GM19397 (cell line): ENCODE measurements around the gene ST8SIA6.

Experiments
- ATAC-seq: cut with Tn5 transposase; IDR thresholded peaks from one replicate; pipeline ENCODE4 v1.9.1; 2021; ENCODE audit warnings: mild to moderate bottlenecking, moderate library complexity; ENCODE audit not compliant: unreplicated experiment

ST8SIA6 gene

DNA sequence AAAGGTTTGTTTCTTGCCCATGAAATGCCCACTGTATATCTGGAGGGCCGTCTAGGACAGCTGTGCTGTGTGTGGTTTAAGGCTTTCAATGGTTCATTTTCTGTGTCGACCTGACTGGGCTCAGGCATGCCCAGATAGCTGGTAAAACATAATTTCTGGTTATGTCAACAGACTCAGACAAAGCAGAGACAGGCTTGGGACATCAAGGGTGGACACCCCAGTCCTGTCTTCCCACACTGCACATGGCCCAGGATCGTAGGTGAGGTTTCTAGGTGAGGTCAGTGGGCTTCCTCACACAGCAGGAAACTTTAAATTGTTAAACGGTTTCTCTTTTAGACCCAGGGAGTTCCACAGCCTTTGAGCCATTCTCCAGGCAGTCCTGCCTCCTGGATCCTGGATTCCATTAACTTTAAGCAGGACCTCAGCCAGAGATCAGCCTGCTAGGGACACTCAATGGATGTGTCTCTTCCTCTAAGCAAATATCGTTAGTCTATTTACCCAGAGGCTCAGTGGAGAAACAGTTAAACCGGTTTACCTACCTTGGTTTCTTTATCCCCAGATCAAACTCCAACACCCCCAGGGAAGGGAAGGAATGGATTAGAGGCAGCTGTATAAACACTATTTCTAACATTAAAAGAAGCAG lies 66.4 kb downstream of the ST8SIA6 start:
- no peak for ATAC-seq

DNA sequence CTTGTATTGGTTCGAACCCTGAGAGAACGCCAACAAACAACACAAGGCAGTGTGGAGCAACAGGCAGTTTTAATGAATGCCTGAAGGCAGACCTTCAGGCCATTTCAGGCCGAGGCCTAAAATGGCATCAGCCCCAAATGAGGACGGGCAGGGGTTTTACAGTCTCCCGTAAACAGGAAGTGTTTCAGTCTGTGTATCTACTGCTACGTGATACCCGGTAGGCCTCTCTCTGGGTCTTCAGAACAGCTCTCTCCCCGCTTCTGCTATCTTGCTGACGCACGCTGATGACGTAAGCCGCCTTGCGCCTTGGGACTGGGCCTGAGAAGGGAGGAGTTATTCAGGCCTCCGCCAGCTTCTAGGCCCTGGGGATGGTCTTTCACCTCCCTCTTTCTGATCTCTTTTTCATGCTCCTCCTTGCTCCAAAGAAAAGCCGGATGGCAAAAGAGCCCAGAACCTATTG lies 67.7 kb downstream of the ST8SIA6 start:
- no peak for ATAC-seq

DNA sequence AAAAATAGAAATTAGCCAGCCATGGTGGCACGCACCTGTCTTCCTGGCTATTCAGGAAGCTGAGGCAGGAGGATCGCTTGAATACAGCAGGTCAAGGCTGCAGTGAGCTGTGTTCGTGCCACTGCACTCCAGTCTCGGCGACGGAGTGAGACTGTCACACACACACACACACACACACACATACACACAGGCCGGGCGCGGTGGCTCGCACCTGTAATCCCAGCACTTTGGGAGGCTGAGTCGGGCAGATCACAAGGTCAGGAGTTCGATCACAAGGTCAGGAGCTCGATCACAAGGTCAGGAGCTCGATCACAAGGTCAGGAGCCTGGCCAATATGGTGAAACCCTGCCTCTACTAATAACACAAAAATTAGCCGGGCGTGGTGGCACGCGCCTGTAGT lies 68.4 kb downstream of the ST8SIA6 start:
- ATAC-seq = no peak

DNA sequence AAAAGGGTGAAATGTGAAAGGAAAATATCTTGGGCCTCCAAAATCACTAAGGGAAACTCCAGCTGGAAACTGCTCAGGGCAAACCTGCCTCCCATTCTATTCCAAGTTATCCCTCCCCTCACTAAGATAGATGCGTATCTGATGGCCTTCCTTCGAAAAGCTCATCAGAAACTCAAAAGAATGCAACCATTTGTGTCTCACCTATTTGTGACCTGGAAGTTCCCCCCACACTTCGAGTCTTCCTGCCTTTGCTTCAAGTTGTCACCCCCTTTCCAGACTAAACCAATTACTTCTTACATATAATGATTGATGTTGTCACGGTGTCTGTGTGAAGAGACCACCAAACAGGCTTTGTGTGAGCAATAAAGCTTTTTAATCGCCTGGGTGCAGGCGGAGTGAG lies 69.3 kb downstream of the ST8SIA6 start:
- no peak for ATAC-seq

DNA sequence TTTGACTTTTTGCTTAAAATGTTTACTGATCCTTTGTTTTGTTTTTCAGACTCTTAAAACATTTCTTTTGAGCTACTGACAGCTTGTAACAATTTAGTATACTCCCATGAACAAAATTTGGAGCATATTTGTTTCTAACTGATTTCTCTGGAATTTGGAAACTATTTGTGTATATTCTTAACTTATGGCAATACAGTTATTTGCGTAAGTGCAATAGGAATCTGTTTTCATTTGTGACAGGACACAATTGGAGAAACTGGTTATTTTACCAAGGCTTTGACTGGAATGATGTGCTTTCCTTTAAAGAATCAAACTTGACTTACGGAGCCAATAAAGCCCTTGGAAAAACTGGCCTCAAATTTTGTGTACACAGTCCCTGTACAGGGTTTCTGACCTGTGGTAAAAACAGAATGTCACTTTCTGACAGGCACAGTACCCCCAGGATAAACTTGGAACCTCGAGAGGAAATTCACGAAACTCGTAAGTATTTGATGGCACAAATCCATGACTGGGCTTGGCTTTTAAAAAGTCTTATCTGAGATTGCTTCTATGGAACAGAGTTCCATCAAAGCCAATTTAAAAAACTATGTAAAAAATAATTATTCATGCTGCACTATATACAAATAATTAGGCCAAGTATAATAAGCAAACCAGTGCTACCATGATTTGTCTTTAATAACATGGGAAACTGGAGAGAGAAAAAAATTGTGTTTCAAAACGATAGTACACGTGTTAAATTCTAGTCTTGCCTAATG lies 70.4 kb downstream of the ST8SIA6 start:
- ATAC-seq = no peak

DNA sequence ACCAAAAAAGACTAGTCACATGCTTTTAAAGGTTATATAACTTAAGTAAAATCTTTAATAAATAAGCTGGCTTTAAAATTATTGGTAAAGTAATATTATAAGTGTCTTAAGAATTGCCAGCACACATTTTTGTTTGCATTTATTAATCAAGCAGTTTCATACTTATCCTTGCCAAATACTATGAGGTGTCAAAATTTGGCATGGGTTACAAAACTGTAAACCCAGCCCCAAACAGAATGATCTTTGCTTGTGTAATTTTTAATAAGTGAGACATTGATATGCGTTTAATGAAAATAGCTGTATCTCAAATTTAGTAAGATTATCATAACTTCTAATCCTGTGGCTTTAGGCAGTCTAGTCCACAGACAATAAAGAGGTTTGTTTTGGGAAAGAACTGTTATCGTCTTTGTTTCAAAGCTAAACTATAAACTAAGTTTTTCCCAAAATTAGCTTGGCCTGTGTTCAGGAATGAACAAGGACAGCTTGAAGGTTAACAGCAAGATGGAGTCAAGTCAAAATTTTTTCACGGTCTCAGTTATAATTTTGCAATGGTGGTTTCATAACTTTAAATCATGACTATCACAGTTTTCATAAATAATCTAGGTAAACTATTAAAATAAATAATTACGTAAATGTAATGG lies 72.8 kb downstream of the ST8SIA6 start:
- ATAC-seq = no peak

DNA sequence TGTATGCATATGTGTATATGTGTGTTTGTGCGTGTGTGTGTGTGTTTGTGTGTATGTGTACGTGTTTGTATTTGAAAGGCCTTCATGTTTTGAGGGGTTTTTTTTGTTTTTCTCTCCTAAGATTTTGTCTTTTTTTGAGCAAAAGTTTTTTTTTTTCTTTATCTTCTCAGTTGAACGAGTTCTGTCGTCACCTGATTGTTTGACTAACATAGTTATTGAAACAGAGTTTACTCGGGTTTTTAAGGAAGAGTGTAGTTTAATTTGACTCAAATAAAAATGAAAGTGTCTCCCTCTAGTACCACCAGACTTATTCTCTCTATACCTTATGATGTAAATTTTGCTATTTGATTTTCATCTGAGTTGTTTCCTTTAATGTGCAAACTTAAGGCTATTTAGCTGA lies 73.5 kb downstream of the ST8SIA6 start:
- ATAC-seq = no peak

DNA sequence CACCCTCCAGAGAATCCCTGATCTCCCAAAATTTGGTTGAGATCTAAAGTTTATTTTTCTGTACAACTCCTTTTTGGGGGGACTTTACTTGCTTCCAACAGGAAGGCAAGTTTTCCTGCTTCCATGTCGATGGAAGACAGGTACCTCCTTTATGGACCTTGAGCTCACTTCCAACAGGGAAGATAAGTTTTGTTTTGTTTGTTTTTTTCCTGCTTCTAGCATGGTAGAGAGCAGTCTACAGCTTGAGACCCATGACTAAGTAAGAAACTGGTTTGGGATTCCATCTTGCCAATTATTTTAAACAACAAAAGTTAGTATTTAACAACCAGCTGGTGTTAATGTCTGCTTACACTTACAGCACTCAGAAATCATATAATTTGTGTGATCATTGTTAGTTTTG lies 74.4 kb downstream of the ST8SIA6 start:
- ATAC-seq = no peak

DNA sequence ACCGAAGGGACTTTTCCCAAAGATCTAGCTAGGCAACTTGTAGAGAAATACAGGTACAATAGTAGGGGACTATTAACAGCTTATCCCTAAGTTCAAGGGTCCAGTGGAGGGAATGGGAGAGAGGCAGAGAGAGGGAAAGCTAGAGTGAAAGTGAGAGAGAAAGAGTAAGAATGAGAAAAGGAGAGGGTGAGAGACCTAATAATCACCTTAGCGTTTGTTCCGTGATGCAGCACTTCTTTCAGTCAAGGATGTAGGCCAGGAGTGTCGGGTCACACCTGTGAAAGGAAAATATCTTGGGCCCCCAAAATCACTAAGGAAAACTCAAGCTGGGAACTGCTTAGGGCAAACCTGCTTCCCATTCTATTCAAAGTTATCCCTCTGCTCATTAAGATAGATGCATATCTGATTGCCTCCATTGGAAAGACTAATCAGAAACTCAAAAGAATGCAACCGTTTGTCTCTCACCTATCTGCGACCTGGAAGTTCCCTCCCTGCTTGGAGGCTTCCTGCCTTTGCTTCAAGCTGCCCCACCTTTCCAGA lies 75.2 kb downstream of the ST8SIA6 start:
- no peak for ATAC-seq

DNA sequence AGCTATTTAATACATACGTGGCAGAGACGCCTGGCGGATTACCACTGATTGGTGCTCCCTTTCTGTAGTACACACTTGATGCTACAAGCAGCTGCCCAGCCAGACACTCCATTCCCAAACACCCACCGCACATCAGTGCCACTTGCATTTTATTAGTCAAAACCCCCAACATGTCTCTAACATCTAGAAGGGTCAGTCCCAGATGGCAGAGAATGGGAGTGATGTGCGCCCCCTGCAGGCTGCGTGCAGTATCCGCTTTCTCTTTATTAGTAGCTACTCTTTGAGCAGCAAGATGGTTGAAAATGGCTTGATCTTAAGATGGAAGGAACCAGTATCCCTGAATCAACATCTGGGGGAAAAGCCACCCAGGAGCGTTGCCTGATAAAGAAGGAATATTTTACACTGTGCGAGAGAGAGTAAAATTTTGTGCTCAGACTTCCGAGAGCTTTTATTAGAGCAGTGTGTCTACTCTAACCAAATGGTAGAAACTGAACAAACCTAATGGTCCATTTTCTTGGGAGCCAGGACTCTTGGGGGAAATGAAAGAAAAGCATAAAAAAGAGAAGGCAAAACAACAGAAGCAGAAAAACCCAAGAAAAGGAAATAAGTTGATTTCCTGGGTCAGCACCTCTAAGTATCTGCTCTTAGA lies 78.3 kb downstream of the ST8SIA6 start:
- no peak for ATAC-seq

DNA sequence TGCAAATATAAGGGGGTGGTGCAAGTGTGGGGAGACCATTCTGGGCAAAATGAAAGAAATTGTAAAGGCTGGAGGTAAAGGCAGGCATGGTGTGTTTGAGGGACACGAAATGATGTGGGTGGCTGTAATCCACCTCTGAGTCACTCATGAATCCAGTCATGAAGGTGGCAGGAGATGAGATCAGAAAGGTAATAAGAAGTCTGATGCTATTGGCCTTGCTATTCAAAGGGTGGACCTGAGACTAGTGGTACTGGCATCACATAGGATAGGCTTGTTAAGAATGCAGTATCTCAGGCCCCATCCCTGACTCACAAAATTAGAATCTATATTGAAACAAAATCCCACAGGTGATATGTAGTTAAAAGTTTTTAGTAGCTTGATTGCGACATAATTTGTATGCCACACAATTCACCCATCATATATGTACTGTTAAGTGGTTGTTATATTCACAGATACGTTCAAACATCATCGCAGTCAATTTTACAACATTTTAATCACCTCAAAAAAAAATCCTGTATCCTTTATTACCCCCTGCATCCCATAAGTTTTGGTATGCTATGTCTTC lies 85.6 kb downstream of the ST8SIA6 start:
- no peak for ATAC-seq

DNA sequence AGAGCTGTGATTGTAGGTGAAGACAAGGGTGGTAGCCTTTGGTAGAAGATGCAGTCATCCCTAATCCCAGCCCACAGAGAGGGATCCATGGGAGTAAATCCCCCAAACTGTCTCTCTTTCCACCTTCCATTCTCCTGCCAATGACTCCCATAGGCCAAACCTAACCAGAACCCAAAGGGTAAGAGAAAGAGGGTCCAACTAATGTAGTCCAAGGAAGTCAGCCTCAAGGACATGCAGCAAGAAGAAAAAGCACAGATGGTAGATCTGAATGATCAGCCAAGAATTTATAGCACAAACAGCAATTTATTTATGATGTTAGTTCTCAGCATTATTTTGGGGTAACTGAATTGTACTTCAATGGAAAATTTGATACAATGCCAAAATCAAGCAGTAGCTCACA lies 87.7 kb downstream of the ST8SIA6 start:
- ATAC-seq = no peak

DNA sequence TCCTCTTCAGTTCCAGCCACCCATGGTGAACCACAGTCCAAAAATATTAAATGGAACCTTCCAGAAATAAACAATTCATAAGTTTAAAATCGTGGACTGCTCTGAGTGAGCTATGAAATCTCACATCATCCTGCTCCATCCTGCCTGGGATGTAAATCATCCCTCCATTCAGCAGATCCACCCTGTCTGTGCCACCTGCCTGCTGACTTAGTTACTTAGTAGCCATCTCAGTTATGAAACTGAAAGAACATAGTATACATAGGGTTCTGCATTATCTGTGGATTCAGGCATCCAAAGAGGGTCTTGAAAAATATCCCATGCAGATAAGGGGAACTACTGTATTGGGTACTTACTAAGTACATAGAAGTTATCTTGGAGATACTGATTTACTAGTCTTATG lies 89.0 kb downstream of the ST8SIA6 start:
- no peak for ATAC-seq

DNA sequence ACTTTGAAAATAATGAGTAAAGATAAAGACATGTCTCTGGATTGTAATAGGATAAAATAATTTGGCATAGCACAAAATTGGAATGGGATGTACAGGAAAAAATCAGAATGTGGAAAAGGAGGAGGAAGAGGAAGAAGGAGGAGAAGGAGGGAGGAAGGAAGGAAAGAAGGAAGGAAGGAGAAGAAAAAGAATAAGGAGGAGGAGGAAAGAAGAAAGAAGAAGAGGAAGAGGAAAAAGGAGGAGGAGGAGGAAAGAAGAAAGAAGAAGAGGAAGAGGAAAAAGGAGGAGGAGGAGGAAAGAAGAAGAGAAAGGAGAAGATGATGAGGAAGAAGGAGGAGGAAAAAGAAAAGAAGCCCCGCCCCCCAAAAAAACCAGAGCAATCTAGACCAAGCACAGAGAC lies 95.9 kb downstream of the ST8SIA6 start:
- no peak for ATAC-seq

DNA sequence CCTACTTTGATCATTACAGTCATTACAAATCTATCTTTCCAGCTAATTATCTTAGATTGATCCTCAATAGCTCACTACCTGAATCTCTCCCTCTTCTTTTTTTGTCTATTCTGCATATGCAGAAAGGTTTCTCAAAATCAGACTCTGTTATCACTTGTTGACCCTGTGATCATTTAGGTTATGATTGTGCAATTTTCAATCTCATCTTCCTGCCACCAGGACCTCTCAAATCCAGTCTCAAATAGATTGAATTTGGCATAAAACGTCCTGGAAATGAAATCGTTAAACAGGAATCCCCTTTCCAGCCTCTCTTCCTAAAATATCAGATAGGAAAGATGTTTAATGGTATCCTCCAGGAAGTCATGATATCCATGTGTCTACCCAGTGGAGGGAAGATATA lies 96.6 kb downstream of the ST8SIA6 start:
- ATAC-seq = no peak

DNA sequence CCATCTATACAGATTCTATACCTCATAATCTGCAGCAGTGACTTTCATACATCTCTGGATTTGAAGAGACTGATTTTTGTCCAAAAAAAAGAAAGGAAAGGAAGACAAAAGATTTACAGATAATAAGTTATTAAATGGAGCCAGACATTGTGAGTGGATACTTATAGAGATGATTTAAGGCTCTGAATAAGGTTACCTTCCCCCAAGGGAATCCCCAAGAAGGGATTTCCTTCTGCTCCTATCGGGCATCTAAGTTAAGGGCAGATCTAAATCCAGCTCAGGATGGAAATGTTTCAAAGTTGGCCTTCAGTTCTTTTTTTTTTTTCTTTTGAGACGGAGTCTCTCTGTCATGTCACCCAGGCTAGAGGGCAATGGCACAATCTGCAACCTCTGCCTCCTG lies 97.6 kb downstream of the ST8SIA6 start:
- no peak for ATAC-seq

DNA sequence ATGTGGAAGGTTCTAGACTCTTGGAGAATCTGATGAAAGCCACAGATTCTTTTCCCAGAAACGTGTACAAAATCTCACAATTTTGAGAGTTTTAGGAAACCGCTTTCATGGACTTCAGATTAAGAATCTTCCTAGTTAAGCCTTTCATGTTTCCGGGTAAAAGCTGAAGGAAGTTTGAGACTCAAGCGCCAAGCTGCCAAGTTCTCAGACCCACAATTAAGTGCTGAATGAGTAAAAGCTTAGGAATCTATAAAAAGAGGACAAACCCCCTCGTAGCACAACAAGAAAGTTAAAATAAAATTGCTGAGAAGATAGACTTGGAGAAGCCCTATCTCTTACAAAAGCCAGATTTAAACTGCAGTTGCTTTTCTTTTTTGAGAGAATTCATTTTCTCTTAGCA lies 99.6 kb downstream of the ST8SIA6 start:
- ATAC-seq = no peak

DNA sequence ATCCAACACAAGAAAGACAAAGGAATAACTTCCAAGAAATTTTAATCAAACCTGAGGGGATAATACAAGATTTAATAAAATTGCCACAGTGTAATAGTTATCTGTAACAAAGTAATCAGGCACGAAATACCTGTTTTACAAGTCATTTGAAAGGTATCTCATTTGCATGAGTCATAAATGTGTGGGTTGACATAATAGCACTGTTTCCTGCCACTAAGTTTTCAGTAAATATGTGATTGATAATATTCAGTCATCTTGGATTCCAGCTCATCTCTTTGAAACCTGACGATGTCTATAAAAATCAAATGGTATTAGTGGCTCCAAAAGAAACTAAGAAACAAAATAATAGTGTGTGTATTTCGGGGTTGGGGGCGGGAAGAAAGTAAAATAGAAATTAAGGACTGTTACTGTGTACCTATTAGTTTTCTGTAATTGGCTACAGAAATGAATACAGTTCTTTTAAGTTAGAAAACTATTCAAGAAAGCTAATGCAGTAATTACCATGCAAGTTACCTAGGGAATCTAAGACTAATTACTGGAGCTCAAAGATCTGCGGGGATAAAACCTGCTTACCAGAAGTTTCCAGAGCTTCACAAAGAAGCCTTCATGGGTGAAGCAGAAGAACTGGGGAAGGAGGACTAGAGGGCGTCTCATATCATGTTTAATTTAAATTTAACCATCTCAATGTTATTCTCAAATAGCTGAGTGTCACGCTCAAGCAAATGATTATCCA lies 100.7 kb downstream of the ST8SIA6 start:
- no peak for ATAC-seq

DNA sequence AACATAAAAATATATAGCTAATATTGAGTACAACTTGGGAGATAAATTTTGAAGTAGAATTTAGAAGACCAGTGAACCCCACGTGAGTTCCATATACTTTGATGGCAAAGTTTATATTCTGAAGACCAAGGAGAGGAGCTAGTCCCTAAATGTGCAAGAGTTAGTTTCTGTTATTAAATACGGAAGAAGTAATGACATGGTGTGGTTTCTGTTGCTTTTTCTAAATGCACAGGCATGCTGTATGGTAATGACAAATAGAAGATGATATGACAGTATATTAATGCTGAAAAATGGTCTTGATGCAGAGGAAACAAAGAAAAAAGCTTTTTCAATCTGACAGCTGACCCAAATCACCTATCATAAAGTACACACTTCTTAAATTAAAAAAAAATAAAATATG lies 101.8 kb downstream of the ST8SIA6 start:
- no peak for ATAC-seq

DNA sequence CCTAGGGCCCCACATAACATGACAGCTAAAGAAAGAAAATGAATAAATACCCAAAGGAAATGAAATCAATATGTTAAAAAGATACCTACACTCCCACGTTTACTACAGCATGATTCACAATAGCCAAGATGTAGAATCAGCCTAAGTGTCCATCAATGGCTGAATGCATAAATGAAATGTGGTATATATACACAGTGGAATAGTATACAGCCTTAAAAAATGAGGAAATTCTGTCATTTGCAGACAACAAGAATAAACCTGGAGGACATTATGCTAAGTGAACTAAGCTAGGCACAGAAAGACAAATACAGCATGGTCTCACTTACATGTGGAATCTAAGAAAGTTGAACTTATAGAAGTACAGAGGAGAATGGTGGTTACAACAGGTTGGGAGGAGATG lies 102.9 kb downstream of the ST8SIA6 start:
- ATAC-seq = no peak
